Activated CD8-positive, alpha-beta T cell treated with anti-CD3 and anti-CD28 coated beads, Interleukin-2, amount 10 ng/mL, durations not matched to agents 7 days and 5 days (primary cell): ENCODE results near the gene COL18A1. TPM values are rescaled to one million over a fixed set of nuclear protein-coding genes. Genes with fewer than 3 reads are reported as not detected.

ENCODE experiments used
- ATAC-seq: fragments of 150-1000 bp; cut with Tn5 transposase; one replicate; pipeline ENCODE4 v1.10.0; 2021; ENCODE audit warnings: moderate library complexity
- CTCF ChIA-PET: fragments of 350-600 bp; sonication (Branson Sonifier 250); formaldehyde crosslinking; loops from one replicate; lab custom pipeline; 2021; ENCODE audit warnings: antibody characterized with exemption; lab: Charles Lee
- POLR2A ChIA-PET: fragments of 350-600 bp; sonication (Branson Sonifier 250); formaldehyde crosslinking; loops from one replicate; lab custom pipeline; 2021; ENCODE audit warnings: antibody characterized with exemption; lab: Charles Lee
- DNase-seq: peaks from one replicate; pipeline ENCODE4 v3.0.0-alpha.2; 2020
- H3K27ac Mint-ChIP-seq: one replicate; pipeline ENCODE4 v1.8.0; 2021; ENCODE audit warnings: mild to moderate bottlenecking, mixed read lengths
- H3K27me3 Mint-ChIP-seq: one replicate; pipeline ENCODE4 v1.8.0; 2021; ENCODE audit warnings: low read depth, mixed read lengths
- H3K36me3 Mint-ChIP-seq: one replicate; pipeline ENCODE4 v1.8.0; 2021; ENCODE audit warnings: low read depth, mixed read lengths
- H3K4me1 Mint-ChIP-seq: one replicate; pipeline ENCODE4 v1.8.0; 2021; ENCODE audit warnings: low read depth, mixed read lengths
- H3K4me3 Mint-ChIP-seq: one replicate; pipeline ENCODE4 v1.8.0; 2021; ENCODE audit warnings: mild to moderate bottlenecking, mixed read lengths
- H3K9me3 Mint-ChIP-seq: one replicate; pipeline ENCODE4 v1.8.0; 2022; ENCODE audit warnings: mixed read lengths; ENCODE audit not compliant: insufficient read depth
- total RNA-seq, 2 experiments: library from RNA; stranded (reverse); gene quantifications; one replicate each; pipeline ENCODE4 v1.2.3, GENCODE V29; 2021

Gene COL18A1
- total RNA-seq, 2 experiments from 2014 or later, result 24.1 to 28.7 TPM

DNA sequence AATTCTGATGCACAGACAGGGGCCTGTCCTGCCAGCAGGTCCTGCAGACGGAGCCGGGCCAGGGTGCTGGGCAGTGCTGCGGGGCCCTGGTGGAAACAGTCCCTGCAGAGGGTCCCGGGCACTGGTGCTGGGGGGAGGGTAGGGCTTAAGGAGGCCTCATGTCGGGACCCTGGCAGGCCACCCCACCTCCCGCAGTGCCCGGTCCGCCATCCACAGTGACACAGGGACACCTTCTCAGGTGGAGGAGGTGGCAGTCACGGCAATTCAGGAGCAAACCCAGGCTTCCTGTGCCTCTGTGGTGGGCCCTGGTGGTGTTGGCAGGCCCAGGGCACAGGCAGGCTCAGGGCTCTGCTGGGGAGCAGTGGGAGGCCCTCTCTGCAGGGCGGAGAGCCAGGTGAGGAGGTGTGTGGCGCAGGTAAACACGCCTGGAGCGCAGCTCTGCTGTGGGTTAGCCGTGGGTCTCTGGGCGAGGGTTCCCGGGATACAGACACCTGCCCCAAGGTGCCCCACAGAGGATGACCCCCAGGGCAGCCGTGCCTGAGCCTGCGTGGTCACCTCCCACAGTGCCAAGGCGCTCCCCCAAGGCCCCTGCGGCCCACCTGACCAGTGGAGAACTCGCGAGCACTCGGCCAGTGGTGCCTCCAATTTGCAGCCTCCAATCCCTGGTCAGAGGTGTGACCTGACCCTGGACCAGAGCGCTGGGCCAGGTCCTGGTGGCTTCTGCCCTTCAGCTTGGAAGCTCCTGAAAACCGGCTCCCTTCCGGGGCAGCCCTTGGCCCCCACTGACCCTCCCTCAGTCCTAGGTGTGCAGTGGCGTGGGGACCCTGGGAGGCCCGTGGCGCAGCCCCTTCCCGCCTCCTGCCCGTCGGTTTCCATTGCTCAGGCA lies 19.2 kb downstream of the COL18A1 start:
- POLR2A ChIA-PET, result no interaction called here
- DNase-seq (no peak), ATAC-seq (no peak)
- no peak overlapping the region for H3K4me3 Mint-ChIP-seq
- H3K36me3 Mint-ChIP-seq, result no peaks in the 10 kb centered on the region
- H3K9me3 Mint-ChIP-seq, result no peaks in the 10 kb centered on the region
- no peaks in the 10 kb centered on the region for H3K27me3 Mint-ChIP-seq
- H3K27ac Mint-ChIP-seq, result no peak overlapping the region
- H3K4me1 Mint-ChIP-seq, result no peaks in the 10 kb centered on the region
- CTCF ChIA-PET, result no interaction called here

DNA sequence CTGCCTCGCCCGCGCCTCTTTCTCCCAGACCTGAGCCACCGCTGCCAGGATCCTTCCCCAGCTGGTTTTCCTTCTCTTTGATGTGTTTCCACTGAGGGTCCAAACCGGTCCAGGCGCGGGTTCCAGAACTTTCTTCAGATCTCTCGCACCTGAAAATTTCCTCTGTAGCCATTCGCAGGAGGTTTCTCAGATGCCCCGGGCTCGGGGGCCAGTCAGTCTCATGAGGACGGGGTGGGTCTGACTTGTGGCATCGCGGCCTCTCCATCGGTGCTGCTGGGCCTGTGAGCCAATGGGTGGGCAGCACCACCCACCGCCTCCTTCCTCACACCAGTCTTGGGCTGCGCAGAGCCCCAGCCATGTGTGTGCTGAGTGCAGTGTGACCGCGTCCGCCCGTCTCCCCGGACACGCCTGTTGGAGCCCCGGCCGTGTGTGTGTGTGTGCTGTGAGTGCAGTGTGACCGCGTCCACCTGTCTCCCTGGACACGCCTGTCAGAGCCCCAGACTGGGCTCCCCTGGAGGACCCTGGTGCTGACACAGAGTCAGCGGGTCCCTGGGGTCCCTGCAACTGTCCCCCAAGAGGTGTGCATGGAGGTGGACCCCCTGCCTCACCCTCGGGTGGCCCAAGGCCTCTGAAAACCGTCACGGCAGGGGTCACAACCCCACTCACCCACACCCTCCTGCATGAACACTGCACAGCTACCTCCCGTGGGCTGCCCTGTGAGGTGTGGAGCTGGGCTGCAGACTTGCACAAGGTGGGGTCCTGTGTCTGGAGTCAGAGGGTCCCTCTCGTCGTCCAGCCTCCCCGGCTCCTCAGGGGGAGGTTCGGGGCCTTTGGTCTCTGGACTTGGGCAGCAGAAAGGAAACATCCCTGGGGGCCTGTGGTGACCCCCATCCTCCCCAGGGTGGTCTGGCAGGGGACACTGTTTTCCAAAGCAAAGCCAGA lies 20.2 kb downstream of the COL18A1 start:
- ChIA-PET POLR2A (no interaction called here), CTCF (no interaction called here)
- no peak overlapping the region for H3K27ac Mint-ChIP-seq
- H3K27me3 Mint-ChIP-seq, result no peaks in the 10 kb centered on the region
- DNase-seq, result no peak
- H3K4me3 Mint-ChIP-seq, result no peak overlapping the region
- no peaks in the 10 kb centered on the region for H3K9me3 Mint-ChIP-seq
- no peaks in the 10 kb centered on the region for H3K36me3 Mint-ChIP-seq
- H3K4me1 Mint-ChIP-seq, result no peaks in the 10 kb centered on the region
- ATAC-seq, result no peak

DNA sequence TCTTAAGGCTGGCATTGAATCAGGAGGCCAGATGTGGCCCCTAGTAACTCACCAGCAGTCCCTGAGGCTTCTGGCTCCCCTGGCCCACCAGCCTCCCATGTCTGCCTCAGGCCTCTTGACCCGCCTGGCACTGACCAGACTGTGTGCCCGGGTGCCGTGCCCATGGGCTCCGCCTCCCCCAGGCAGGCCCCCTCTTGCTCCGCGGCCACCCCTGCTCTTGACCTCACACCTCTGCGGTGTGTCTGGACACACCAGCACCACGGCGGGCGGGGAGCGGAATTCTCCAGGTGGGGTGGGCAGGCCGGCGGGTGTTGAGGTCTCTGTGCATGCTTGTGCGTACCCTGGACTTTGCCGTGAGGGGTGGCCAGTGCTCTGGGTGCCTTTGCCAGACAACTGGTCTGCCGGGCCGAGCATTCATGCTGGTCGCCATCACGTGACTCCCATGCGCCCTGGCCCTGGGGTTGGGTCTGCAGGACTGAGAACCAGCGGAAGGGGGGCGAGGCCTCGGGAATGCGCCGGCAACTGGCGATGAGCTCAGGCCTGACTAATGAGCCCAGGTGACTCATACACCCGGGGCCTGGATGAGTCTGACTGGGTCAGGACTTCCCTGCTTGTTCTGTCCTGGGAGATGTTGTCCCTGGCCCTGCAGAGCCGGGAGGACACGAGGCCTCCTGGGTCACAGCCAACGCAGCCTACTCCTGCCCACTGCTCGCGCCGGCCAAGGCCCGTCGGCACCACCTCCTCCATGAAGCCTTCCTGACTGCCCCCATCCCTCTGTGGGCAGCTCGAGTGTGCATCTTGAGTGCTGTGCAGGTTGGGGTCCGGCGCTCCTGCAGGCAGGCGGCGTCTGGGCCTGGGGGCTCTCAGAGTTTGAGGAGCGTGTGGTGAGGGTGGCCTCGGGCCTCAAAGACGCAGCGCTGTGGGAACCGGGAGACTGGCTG lies 22.6 kb downstream of the COL18A1 start:
- ChIA-PET CTCF (no interaction called here), POLR2A (no interaction called here)
- ATAC-seq, result no peak

DNA sequence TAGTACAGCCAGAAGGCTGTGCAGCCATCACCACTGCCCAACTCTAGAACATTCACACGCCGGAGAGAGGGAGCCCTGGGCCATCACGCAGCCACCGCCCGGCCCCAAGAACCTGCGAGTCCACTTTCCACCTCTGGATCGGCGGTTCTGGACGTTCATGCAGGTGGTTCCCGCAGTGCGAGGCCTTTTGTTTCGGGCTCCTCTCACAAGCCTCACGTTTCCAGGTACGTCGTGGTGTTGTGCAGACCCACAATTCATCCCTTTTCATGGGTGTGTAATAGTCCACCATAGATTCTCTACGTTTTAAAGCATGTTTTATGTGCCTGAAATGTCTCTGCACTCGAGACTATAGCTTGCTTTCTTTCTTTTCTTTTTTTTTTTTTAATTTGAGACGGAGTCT lies 23.6 kb downstream of the COL18A1 start:
- ChIA-PET POLR2A (no interaction called here), CTCF (no interaction called here)
- H3K27ac Mint-ChIP-seq, result no peak overlapping the region
- H3K36me3 Mint-ChIP-seq, result no peaks in the 10 kb centered on the region
- no peaks in the 10 kb centered on the region for H3K27me3 Mint-ChIP-seq
- ATAC-seq (no peak), DNase-seq (no peak)
- no peaks in the 10 kb centered on the region for H3K9me3 Mint-ChIP-seq
- H3K4me3 Mint-ChIP-seq, result no peak overlapping the region
- no peaks in the 10 kb centered on the region for H3K4me1 Mint-ChIP-seq

More for the DNA sequence above, 22.6 kb downstream of the COL18A1 start:
- H3K27ac Mint-ChIP-seq, result no peak overlapping the region
- H3K4me1 Mint-ChIP-seq, result no peaks in the 10 kb centered on the region
- H3K4me3 Mint-ChIP-seq, result no peak overlapping the region
- no peaks in the 10 kb centered on the region for H3K27me3 Mint-ChIP-seq
- DNase-seq, result no peak
- no peaks in the 10 kb centered on the region for H3K36me3 Mint-ChIP-seq
- H3K9me3 Mint-ChIP-seq, result no peaks in the 10 kb centered on the region

DNA sequence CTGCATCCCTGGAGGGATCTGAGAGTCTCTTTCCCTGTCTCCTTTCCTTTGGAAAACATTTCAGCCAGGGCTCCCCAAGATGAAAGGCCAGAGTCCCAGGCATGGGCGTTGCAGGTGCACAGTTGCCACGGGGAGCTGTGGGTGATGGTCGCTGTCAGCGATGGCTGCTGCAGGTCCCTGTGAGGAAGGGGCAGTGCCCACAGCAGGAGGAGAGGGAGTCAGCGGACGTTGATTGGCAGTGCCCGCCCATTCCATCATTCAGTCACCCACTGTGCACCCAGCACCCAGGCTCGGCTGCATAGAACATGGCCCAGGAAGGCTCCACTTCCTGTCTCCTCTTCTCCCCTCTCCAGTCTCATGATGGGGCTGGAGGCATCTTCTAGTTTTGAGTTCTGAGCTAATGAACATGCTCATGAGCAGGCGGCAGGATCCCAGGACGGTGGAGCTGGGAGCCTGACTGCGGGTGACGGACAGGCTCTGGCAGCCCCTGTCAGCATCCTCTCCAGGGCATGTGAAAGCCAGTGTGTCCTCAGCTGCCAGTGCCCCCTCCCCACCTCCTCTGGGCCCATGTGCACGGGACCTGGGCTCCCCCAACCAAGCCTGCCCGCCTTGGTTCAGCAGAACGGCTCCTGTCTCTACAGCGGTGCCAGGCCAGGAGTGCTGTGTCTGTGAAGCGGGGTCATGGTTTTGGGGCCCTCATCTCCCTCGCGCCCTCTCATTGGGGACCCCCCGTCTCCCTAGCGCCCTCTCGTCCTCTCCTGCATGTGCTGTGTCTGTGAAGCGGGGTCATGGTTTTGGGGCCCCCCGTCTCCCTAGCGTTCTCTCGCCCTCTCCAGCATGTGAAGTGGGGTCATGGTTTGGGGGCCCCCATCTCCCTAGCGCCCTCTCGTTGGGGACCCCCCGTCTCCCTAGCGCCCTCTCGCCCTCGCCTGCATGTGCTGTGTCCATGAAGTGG lies 24.5 kb downstream of the COL18A1 start:
- no peaks in the 10 kb centered on the region for H3K9me3 Mint-ChIP-seq

DNA sequence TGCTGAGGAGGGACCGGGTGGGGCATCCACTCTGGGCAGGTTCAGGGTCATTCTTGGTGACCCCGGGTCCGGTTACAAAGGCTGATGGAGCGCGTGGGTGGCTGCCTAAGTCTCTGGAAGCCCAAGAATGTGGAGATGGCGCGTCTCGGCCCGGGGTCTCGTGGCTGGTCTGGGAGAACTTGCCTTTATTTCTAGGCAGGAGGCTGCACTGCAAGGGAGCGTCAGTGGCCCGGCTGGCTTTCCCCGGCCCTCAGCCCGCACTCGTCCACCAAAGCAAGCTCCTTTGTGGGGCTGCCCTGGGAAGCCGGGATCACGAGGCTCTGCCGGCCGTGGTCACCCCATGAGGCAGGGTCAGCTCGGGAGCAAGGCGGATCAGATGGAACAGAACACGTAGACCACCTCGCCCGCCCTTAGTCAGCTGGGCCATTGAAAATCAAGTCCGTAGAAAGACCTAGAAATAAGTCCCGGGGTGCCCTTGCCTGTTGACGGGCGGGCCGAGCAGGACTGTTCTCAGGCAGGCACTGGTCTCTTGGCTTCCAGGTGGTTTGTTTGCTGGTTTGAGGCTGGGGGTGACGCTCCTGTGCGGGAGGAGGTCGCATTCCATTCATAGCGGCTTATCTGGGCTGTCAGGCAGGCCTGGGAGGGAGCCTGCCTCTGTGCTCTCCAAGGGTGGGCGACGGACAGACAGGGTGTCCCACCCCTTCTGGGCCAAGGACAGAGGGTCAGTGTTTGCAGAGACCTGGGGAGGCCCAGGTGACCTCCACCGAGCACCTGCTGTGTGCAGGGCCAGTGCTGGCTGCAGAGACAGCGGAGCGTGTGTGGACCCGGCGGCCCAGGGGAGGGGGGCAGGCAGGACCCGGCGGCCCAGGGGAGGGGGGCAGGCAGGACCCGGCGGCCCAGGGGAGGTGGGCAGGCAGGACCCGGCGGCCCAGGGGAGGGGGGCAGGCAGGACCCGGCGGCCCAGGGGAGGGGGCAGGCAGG lies 25.8 kb downstream of the COL18A1 start:
- no peak for ATAC-seq
- no peak for DNase-seq
- CTCF ChIA-PET, result no interaction called here
- H3K4me3 Mint-ChIP-seq, result no peak overlapping the region
- H3K9me3 Mint-ChIP-seq, result no peaks in the 10 kb centered on the region
- H3K27ac Mint-ChIP-seq, result no peak overlapping the region
- no peaks in the 10 kb centered on the region for H3K27me3 Mint-ChIP-seq
- H3K36me3 Mint-ChIP-seq, result no peaks in the 10 kb centered on the region
- POLR2A ChIA-PET, result no interaction called here
- no peaks in the 10 kb centered on the region for H3K4me1 Mint-ChIP-seq

More for the DNA sequence above, 24.5 kb downstream of the COL18A1 start:
- DNase-seq (no peak), ATAC-seq (no peak)
- H3K4me1 Mint-ChIP-seq, result no peaks in the 10 kb centered on the region
- no peak overlapping the region for H3K27ac Mint-ChIP-seq
- ChIA-PET CTCF (no interaction called here), POLR2A (no interaction called here)
- H3K27me3 Mint-ChIP-seq, result no peaks in the 10 kb centered on the region
- no peak overlapping the region for H3K4me3 Mint-ChIP-seq
- no peaks in the 10 kb centered on the region for H3K36me3 Mint-ChIP-seq

DNA sequence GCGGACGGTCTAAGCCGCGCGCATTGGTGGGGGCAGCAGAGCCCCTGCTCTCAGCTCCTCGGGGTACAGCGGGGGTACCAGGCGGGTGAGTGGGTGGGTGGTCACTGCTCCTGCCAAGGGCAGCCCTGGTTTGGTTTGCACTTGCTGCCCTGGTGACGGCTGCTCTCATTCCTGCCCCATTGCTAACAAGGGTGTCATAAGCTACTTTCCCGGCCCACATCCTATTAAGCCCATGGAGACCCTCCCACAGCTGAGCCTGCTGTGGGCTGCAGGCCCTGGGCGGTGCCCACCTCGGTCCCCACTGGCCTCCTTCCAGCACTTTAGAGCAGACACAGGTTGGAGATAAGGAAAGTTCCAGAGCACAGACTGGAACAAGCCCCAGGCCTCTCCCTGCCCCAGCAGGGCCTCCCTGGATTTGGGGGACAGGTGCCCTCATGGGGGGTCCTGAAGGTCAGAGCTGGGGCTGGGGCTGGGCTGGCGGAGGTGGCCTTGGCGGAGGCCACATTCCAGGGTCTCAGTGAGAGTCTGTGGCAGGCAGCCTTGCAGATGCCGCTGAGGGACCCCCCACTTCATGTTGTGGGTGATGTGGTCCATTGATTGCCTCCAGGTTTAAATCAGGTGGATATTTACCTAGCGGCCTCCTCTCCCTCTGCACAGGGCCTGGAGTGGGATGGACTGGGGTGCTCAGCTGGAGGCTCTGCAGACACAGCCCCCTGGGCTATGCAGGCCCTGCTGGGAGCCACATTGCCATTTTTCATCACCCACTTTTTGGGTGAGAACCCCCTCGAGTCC lies 27.0 kb downstream of the COL18A1 start:
- Mint-ChIP-seq H3K4me1 (peaks cover 2% of the 10 kb centered on the region), H3K27ac (no peak overlapping the region), H3K36me3 (no peaks in the 10 kb centered on the region), H3K4me3 (no peak overlapping the region), H3K27me3 (no peaks in the 10 kb centered on the region), H3K9me3 (no peaks in the 10 kb centered on the region)
- ATAC-seq, result no peak
- no peak for DNase-seq
- POLR2A ChIA-PET, result no interaction called here
- CTCF ChIA-PET, result no interaction called here

DNA sequence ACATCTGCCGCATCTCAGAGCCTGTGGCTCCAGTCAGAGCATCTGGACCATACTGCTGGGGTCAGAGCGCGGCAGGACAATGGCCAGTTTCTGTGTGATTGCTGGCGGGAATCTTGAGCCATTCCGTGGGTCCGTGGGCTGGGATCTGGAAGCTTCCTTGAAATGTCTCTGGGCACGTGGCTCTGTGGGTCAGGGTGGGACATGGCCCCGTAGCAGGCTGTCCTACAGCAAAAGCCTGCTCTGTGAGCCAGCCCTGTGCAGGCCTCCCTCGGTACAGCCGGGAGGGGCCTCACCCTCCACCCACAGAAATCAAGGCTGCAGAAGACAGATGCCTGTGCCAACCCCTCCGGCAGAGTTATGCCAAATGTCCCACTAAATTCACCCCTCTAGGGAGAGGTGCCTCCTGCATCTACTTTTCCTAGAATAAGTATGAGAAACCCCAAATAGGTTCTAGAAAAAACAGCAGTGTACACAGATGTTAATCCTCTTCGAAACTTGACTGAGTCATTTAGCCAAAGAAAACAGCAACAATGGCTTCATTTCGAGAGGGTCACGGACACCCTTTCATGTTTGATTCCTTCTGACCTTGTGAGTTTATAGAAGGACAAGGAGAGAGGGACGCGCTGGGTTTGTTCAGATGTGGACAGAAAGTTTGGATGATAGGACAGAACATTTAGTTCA lies 27.8 kb downstream of the COL18A1 start:
- DNase-seq (no peak), ATAC-seq (no peak)
- CTCF ChIA-PET, result interaction anchor here (0.6 to 1.7 kb wide), 2 partner anchors 33 to 296 kb away, joined by 3 to 4 read pairs; no protein-coding TSS in a partner anchor
- peaks cover 2% of the 10 kb centered on the region for H3K4me1 Mint-ChIP-seq
- POLR2A ChIA-PET, result no interaction called here
- no peaks in the 10 kb centered on the region for H3K27me3 Mint-ChIP-seq
- H3K27ac Mint-ChIP-seq, result no peak overlapping the region
- no peak overlapping the region for H3K4me3 Mint-ChIP-seq
- H3K36me3 Mint-ChIP-seq, result no peaks in the 10 kb centered on the region
- H3K9me3 Mint-ChIP-seq, result no peaks in the 10 kb centered on the region

DNA sequence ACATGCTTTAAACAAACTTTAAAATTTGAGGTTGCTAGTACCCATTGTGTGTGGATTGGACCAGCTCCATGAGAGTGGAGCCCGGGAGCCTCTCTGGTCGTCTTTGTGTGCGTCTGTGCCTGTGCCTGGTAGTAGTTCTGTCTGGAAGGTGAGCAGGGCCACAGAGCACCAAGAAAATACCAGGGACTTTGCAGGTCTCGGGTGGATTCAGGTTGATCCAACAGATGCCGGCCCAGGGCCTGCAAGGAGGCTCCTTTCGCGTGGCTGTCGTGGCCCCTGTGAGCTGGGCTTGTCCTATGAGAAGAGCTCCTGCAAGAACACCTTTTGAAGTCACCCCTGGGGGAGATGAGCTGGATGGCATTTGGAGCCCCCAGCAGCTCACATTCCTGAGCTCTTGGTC lies 28.3 kb downstream of the COL18A1 start:
- Mint-ChIP-seq H3K4me1 (peaks cover 2% of the 10 kb centered on the region), H3K4me3 (no peak overlapping the region), H3K27me3 (no peaks in the 10 kb centered on the region), H3K36me3 (no peaks in the 10 kb centered on the region), H3K9me3 (no peaks in the 10 kb centered on the region), H3K27ac (no peak overlapping the region)
- DNase-seq (no peak), ATAC-seq (no peak)
- ChIA-PET POLR2A (no interaction called here), CTCF (interaction anchor here (0.6 to 1.7 kb wide), 2 partner anchors 32 to 297 kb away, joined by 3 to 4 read pairs; no protein-coding TSS in a partner anchor)
